T-cell (primary cell): Measurements from ENCODE around the gene CHI3L1. TPM values are rescaled to one million over a fixed set of nuclear protein-coding genes. Genes with fewer than 3 reads are reported as not detected.
A peak's percentile ranks its signal among the peaks of the same experiment; 100 is the strongest.

Experiments used
- ATAC-seq, 4 experiments: fragments of 200-7000 bp in 3 of 4; fragments of 150-1000 bp in 1 of 4; cut with Tn5 transposase; replicated peaks in 1 of 4; 1 replicate in 3 of 4; 2 replicates in 1 of 4; pipeline ENCODE4 v1.10.0; 2021; ENCODE audit warnings: moderate library complexity in 3 of 4, mild to moderate bottlenecking in 2 of 4, moderate number of reproducible peaks in 1 of 4
- CTCF ChIA-PET, 2 donors: fragments of 300-600 bp; sonication (Branson Sonifier 250); formaldehyde crosslinking; loops; one replicate each; lab custom pipeline; 2022; ENCODE audit warnings: antibody characterized with exemption in 2 of 2; lab: Charles Lee
- POLR2A ChIA-PET, 2 donors: fragments of 300-600 bp; sonication (Branson Sonifier 250); formaldehyde crosslinking; loops; one replicate each; lab custom pipeline; 2022; ENCODE audit warnings: antibody characterized with exemption in 2 of 2; lab: Charles Lee
- DNase-seq, 35 experiments: peaks; one replicate each; pipeline versions ENCODE4 v3.0.0 to v3.0.0-alpha.2; 2013 to 2023
- H3K27ac ChIP-seq: one replicate; pipeline ENCODE4 v1.5.1; 2013; ENCODE audit warnings: low read length
- H3K27me3 ChIP-seq, 2 experiments: replicated peaks in 1 of 2; 1 replicate in 1 of 2; 2 replicates in 1 of 2; pipeline versions ENCODE4 v1.6.1 to v1.7.0; 2013; ENCODE audit warnings: low read length in 1 of 2, mixed read lengths in 1 of 2; ENCODE audit not compliant: control insufficient read depth in 2 of 2, insufficient read depth in 2 of 2; ENCODE audit errors: extremely low read depth in 1 of 2
- H3K36me3 ChIP-seq, 2 donors: 1 replicate in 1 of 2; 2 replicates in 1 of 2; pipeline versions ENCODE4 v1.6.1 to v1.7.0; 2013; ENCODE audit warnings: low read length in 1 of 2; ENCODE audit not compliant: control insufficient read depth in 2 of 2, insufficient read depth in 1 of 2; ENCODE audit errors: extremely low read depth in 1 of 2
- H3K4me1 ChIP-seq, 2 experiments: 1 replicate in 1 of 2; 2 replicates in 1 of 2; pipeline versions ENCODE4 v1.6.1 to v1.7.0; 2013; ENCODE audit warnings: low read length in 2 of 2, mixed read lengths in 1 of 2; ENCODE audit not compliant: insufficient read depth in 2 of 2, control insufficient read depth in 1 of 2; ENCODE audit errors: extremely low read depth in 1 of 2
- H3K4me3 ChIP-seq, 2 donors: 1 replicate in 1 of 2; 2 replicates in 1 of 2; pipeline versions ENCODE4 v1.5.1 to v1.7.0; 2013; ENCODE audit warnings: mild to moderate bottlenecking in 2 of 2, low read length in 1 of 2, moderate library complexity in 1 of 2; ENCODE audit not compliant: control insufficient read depth in 1 of 2; ENCODE audit errors: extremely low read depth in 1 of 2
- H3K9me3 ChIP-seq: 2 replicates; pipeline ENCODE4 v1.7.0; 2013
- H3K27ac Mint-ChIP-seq, 2 donors: one replicate each; pipeline ENCODE4 v1.8.0; 2020 to 2021; ENCODE audit warnings: mild to moderate bottlenecking in 2 of 2, mixed read lengths in 2 of 2
- H3K27me3 Mint-ChIP-seq, 2 donors: one replicate each; pipeline ENCODE4 v1.8.0; 2021 to 2022; ENCODE audit warnings: mixed read lengths in 2 of 2
- H3K36me3 Mint-ChIP-seq: one replicate; pipeline ENCODE4 v1.8.0; 2021; ENCODE audit warnings: mixed read lengths
- H3K4me1 Mint-ChIP-seq, 3 donors: one replicate each; pipeline ENCODE4 v1.8.0; 2020 to 2022; ENCODE audit warnings: mixed read lengths in 3 of 3, mild to moderate bottlenecking in 1 of 3
- H3K4me3 Mint-ChIP-seq, 3 donors: one replicate each; pipeline ENCODE4 v1.8.0; 2020 to 2022; ENCODE audit warnings: mild to moderate bottlenecking in 3 of 3, mixed read lengths in 3 of 3, moderate library complexity in 3 of 3
- H3K9me3 Mint-ChIP-seq, 3 donors: one replicate each; pipeline ENCODE4 v1.8.0; 2020 to 2022; ENCODE audit warnings: mixed read lengths in 3 of 3
- WGBS: methylation state at CpG from one replicate; pipeline ENCODE4 v1.1.5; 2013; ENCODE audit warnings: missing lambda C conversion rate; ENCODE audit not compliant: insufficient coverage; 5-methylcytosine and 5-hydroxymethylcytosine counted together
- total RNA-seq, 35 experiments: library from RNA in 6 of 35; stranded (reverse) in 6 of 35; fragments of 120-200 nt in 1 of 35; gene quantifications; one replicate each; pipeline versions ENCODE4 v1.2.1 to v1.2.4 and lab custom pipeline; 2013 to 2026

The CHI3L1 gene
- total RNA-seq, 5 donors from 2014 or later (not counting 1 experiment from before 2014, with no cell fraction given), result 0.20 to 0.30 TPM; not detected in 3

DNA sequence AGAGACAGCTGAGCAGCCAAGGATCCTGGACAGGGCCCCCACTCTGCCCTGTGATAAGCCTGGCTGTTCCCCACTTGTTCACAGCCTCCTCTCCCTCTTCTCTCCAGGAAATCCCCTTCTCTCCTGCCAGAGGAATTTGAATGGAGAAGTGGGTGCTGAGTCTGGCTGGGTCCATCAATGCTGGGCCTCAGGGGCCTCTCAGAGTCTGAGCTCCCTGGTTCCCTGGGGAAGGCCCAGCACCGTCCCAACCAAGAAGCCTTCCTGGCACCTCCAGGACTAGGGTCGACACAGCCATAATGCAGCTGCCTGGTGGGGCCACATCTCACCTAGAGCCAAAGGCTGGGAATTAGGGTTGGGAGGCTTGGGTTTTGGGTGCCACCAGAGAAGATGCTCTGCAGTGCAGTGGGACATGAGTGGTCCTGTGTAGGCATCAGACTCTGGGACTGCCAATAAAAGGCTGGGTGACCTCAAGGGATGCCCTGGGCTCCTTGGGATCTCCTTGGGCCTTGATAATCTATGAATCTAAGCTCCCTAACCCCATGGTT is 13.4 kb downstream of the CHI3L1 start:
- POLR2A ChIA-PET, result no interaction called here
- Mint-ChIP-seq H3K27me3 (peaks cover 0 to 6% of the 10 kb centered on the region in 2 donors), H3K36me3 (no peaks in the 10 kb centered on the region)

DNA sequence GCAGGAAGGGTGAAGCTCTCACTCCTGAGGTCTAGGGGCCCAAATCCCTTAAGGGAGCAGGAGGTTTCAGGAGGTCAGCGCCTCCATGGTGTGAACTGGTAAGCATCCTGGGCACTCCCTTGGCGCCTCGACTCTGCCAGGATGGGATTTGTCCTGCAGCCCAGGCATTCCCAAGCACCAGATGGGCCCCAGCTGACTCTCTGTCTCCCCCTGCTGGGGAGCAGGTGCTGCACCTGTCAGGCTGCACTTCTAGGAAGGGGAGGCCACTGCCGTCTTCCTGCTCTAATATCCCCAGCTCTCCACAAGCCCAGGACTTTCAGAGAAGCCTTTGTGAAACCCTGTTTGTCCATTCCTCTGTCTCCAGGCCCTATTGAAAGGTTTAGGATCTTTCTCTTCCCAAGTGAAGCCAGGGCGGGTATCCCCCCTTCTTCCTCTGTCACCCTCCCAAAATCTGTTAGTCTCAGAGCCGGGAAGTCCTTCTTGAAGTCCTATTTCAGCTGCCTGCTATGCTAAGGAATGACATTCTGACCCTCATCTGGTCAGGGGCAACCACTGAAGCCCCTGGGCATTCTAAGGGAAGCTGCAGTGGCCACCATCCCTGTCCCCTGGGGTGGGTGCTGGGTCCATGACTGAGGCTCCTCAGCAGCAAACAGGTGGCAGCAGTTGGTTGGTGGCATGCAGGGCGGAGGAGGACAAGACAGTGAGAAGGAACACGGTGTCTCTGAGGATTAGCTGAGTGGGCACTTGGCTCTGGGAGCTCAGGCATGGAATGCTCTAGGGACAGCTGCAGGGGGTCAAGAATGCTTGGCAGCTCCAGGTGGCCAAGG is 14.1 kb downstream of the CHI3L1 start:
- DNase-seq, result peak in 24 of 35 experiments; percentile 4 to 55 (median 24)
- Mint-ChIP-seq H3K4me1 (no peaks in the 10 kb centered on the region), H3K9me3 (no peaks in the 10 kb centered on the region), H3K27me3 (peaks cover 0 to 2% of the 10 kb centered on the region in 2 donors), H3K4me3 (no peak overlapping the region), H3K36me3 (no peaks in the 10 kb centered on the region), H3K27ac (no peak overlapping the region)
- Histone ChIP-seq H3K4me1 (no peaks in the 10 kb centered on the region), H3K27me3 (peaks cover 0 to 25% of the 10 kb centered on the region in 2 experiments), H3K4me3 (no peak overlapping the region), H3K27ac (no peak overlapping the region), H3K9me3 (no peaks in the 10 kb centered on the region), H3K36me3 (no peaks in the 10 kb centered on the region)
- ATAC-seq, result peak in 1 of 4 experiments; percentile 32
- ChIA-PET CTCF (interaction anchor here (0.9 to 1.4 kb wide), 2 partner anchors 47 to 133 kb away, joined by 3 to 8 read pairs; no protein-coding TSS in a partner anchor), POLR2A (no interaction called here)
- 55% methylated on average over 7 of the region's 8 CpGs for WGBS

More for the DNA sequence above, 13.4 kb downstream of the CHI3L1 start:
- Histone ChIP-seq H3K9me3 (no peaks in the 10 kb centered on the region), H3K27ac (no peak overlapping the region), H3K36me3 (no peaks in the 10 kb centered on the region), H3K4me1 (no peaks in the 10 kb centered on the region), H3K27me3 (peaks cover 0 to 25% of the 10 kb centered on the region in 2 experiments), H3K4me3 (no peak overlapping the region)
- DNase-seq (no peak), ATAC-seq (no peak)
- CTCF ChIA-PET, result interaction anchor here (0.9 to 1.4 kb wide), 2 partner anchors 47 to 134 kb away, joined by 3 to 8 read pairs; no protein-coding TSS in a partner anchor
- no peaks in the 10 kb centered on the region for H3K4me1 Mint-ChIP-seq
- no peaks in the 10 kb centered on the region for H3K9me3 Mint-ChIP-seq
- H3K4me3 Mint-ChIP-seq, result no peak overlapping the region
- H3K27ac Mint-ChIP-seq, result no peak overlapping the region
- 69% methylated on average over 2 of the region's 2 CpGs for WGBS

DNA sequence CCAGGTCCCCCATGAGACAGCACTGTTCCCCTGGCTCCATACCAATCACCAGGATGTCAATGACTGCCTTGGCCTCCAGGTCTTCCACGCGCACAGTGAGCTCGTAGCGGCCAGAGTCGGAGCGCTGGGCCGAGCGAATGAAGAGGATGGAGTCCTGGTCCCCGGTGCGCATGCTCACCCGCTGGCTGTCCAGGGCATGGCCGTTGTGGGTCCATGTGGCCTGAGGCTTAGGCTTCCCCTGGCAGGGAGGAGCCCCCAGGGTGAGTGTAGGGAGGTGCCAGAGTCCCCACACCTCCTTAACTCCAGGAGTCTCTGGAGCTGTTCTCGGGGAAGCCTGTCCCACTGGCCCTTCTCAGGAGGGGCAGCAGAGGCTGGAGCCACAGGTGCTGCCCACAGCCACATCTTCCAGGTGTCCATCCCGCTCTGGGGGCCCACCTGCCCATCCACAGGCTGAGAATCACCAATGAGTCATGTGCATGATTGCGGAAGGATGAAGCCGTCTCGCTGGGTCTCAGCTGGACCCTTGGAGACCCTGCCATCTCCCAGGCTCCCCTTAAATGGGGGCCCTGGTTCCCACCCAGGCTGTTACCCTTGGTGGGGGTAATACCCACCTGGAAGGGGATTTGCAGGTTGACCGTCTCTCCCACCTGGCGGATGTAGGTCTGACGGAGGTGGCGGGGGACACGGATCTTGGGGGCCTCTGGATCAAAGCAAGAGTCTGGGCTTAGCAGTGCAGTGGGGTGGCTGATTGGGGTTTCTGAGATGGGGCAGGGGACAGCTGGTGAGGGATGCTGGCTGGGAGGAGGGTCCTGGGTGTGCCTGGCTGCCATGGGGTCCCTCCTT is 14.9 kb downstream of the CHI3L1 start:
- H3K27me3 Mint-ChIP-seq, result peaks cover 0 to 2% of the 10 kb centered on the region in 2 donors
- no peak overlapping the region for H3K27ac Mint-ChIP-seq
- CTCF ChIA-PET, result interaction anchor here in 1 of 2 donors (0.6 kb wide), 1 partner anchor 890 kb away, joined by 3 read pairs; no protein-coding TSS in a partner anchor
- no peak overlapping the region for H3K4me3 ChIP-seq
- H3K36me3 ChIP-seq, result no peaks in the 10 kb centered on the region
- peaks cover 0 to 29% of the 10 kb centered on the region in 2 experiments for H3K27me3 ChIP-seq
- no peaks in the 10 kb centered on the region for H3K36me3 Mint-ChIP-seq
- no peak for DNase-seq
- no peaks in the 10 kb centered on the region for H3K9me3 Mint-ChIP-seq
- POLR2A ChIA-PET, result no interaction called here
- no peak for ATAC-seq
- no peaks in the 10 kb centered on the region for H3K4me1 ChIP-seq
- no peaks in the 10 kb centered on the region for H3K9me3 ChIP-seq
- no peak overlapping the region for H3K27ac ChIP-seq
- no peak overlapping the region for H3K4me3 Mint-ChIP-seq
- 88% methylated on average over 21 of the region's 22 CpGs for WGBS
- H3K4me1 Mint-ChIP-seq, result no peaks in the 10 kb centered on the region

DNA sequence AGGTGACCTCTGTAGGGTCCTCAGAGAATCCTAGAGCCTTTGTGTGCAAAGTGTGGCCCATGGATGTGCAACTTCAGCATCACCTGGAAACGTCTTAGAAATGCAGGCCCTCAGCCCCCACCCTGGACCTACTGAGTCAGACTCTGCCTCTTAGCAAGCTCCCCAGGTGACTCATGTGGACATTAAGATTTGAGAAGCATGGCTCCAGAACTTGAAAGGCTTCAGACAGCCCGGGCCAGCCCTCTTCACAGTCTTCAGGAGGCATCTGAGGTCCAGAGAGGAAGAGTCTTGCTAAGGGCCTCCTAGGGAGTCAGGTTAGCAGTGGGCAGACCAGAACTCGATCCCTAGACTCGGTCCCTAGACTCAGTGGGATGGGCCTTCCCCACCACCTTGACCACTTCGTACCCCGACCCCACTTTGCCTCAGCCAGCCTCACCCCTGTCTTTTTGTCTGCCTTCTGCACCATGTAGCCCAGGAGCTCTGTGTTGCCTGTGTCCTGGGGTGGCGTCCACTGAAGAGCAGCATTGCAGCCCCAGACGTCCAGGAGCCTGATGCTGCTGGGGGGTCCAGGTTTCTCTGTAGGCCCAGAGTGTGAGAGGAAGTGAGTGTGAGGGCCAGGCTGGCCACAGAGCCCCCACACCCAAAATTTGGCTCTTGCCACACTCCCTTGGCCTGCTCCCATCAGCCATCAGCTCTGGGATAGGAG is 15.7 kb downstream of the CHI3L1 start:
- H3K9me3 Mint-ChIP-seq, result no peaks in the 10 kb centered on the region

DNA sequence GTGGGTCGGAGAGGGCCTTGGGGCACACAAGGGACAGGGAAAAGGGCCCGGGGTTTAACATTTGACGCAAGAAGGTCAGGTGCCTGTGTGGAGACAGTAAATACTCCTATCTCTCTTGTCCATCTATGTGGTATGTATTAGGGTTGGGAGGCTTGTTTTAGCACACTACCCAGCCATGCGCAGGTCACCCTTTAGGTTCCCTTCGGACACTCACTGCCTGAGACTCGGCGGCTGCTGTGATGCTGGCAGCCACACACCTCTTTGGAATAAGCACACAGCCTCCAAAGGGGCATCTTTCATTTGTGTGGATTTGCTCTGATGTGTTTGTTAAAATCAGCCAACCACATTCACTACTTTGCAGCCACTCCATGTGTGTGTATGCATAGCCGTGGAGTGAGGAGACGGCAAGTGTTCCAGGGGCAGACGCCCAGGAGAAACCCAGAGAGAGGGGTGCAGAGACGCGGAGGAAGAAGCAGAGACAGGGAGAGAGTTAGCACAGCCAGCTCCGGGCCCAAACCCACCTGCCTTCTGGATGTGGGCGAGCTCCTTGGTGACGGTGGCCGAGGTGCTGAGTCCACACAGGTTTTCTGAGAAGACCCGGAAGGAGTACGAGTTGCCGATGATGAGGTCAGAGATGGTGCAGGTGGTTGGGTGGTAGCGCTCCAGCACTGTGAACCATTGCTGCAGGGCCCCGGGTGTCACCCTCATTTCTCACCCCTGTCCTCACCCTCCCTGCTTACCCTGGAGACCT is 16.6 kb downstream of the CHI3L1 start:
- Mint-ChIP-seq H3K27ac (no peak overlapping the region), H3K9me3 (no peaks in the 10 kb centered on the region), H3K27me3 (peaks cover 9 to 10% of the 10 kb centered on the region in 2 donors), H3K36me3 (no peaks in the 10 kb centered on the region), H3K4me1 (no peaks in the 10 kb centered on the region), H3K4me3 (no peak overlapping the region)
- CTCF ChIA-PET, result interaction anchor here in 1 of 2 donors (1.3 kb wide), 1 partner anchor 46 kb away, joined by 3 read pairs; no protein-coding TSS in a partner anchor
- no peak overlapping the region for H3K4me3 ChIP-seq
- WGBS, result 95% methylated on average over 7 of the region's 21 CpGs
- no peaks in the 10 kb centered on the region for H3K36me3 ChIP-seq
- peaks cover 0 to 28% of the 10 kb centered on the region in 2 experiments for H3K27me3 ChIP-seq
- no peak for ATAC-seq
- H3K27ac ChIP-seq, result no peak overlapping the region
- POLR2A ChIA-PET, result no interaction called here
- no peaks in the 10 kb centered on the region for H3K9me3 ChIP-seq
- no peak for DNase-seq
- H3K4me1 ChIP-seq, result no peaks in the 10 kb centered on the region

More for the DNA sequence above, 15.7 kb downstream of the CHI3L1 start:
- DNase-seq (no peak), ATAC-seq (no peak)
- H3K27ac ChIP-seq, result no peak overlapping the region
- no peaks in the 10 kb centered on the region for H3K9me3 ChIP-seq
- H3K4me1 ChIP-seq, result no peaks in the 10 kb centered on the region
- ChIA-PET POLR2A (no interaction called here), CTCF (interaction anchor here in 1 of 2 donors (0.6 kb wide), 1 partner anchor 891 kb away, joined by 3 read pairs; no protein-coding TSS in a partner anchor)
- H3K36me3 Mint-ChIP-seq, result no peaks in the 10 kb centered on the region
- peaks cover 0 to 31% of the 10 kb centered on the region in 2 experiments for H3K27me3 ChIP-seq
- WGBS, result 78% methylated on average over 6 of the region's 8 CpGs
- peaks cover 4 to 6% of the 10 kb centered on the region in 2 donors for H3K27me3 Mint-ChIP-seq
- H3K36me3 ChIP-seq, result no peaks in the 10 kb centered on the region
- H3K4me1 Mint-ChIP-seq, result no peaks in the 10 kb centered on the region
- H3K4me3 Mint-ChIP-seq, result no peak overlapping the region
- no peak overlapping the region for H3K27ac Mint-ChIP-seq
- no peak overlapping the region for H3K4me3 ChIP-seq
